Rectal smooth muscle tissue (tissue), 1 donor: Measurements from ENCODE around the gene PRR23E.

Experiments used
- H3K27ac ChIP-seq: one replicate; pipeline ENCODE4 v1.7.0; 2013; ENCODE audit warnings: low read depth, low read length, inconsistent platforms
- H3K27me3 ChIP-seq: one replicate; pipeline ENCODE4 v1.7.0; 2013; ENCODE audit warnings: low read length; ENCODE audit not compliant: control insufficient read depth, insufficient read depth
- H3K36me3 ChIP-seq: one replicate; pipeline ENCODE4 v1.7.0; 2013; ENCODE audit warnings: low read length; ENCODE audit not compliant: control insufficient read depth, insufficient read depth
- H3K4me1 ChIP-seq: one replicate; pipeline ENCODE4 v1.7.0; 2013; ENCODE audit warnings: low read length; ENCODE audit not compliant: control insufficient read depth, insufficient read depth
- H3K4me3 ChIP-seq: one replicate; pipeline ENCODE4 v1.7.0; 2013; ENCODE audit warnings: low read length
- H3K9ac ChIP-seq: one replicate; pipeline ENCODE4 v1.7.0; 2013; ENCODE audit warnings: low read length

PRR23E gene

GRCh38 chr3:127217596-127218453 lies 24.9 kb downstream of the PRR23E start:
- no peak overlapping the region for H3K27ac ChIP-seq
- H3K4me1 ChIP-seq = no peaks in the 10 kb centered on the region

DNA sequence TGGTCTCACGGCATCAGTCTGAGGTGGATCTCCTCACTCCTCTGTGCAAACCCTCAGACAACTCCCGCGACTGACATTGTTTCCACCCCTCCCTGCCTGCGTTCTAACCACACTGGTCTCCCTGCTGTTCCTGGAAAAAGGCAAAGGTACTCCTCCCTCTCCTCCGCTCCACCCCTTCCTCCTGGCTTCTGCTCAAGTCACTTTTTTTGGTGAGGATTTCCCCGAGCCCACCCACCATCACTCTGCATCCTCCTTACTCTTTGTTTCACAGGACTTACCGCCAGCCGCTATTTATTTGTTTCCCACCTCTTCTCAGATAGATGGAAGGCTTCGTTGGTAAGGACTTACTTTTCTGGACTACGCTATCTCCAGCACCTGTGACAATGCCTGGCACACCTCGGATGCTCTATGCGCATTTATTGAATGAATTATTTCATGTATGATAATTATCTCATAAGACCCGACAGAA lies 25.6 kb downstream of the PRR23E start:
- Histone ChIP-seq H3K4me1 (no peaks in the 10 kb centered on the region), H3K27ac (no peak overlapping the region), H3K9ac (no peak overlapping the region)

More at GRCh38 chr3:127217596-127218453, 24.9 kb downstream of the PRR23E start:
- Histone ChIP-seq H3K36me3 (no peaks in the 10 kb centered on the region), H3K4me3 (no peak overlapping the region), H3K9ac (no peak overlapping the region), H3K27me3 (peaks cover 4% of the 10 kb centered on the region)

GRCh38 chr3:127220497-127220896 lies 27.6 kb downstream of the PRR23E start:
- Histone ChIP-seq H3K4me3 (no peak overlapping the region), H3K27ac (no peak overlapping the region), H3K9ac (no peak overlapping the region), H3K27me3 (peaks cover 4% of the 10 kb centered on the region), H3K36me3 (no peaks in the 10 kb centered on the region), H3K4me1 (no peaks in the 10 kb centered on the region)

More for the DNA sequence above, 25.6 kb downstream of the PRR23E start:
- H3K27me3 ChIP-seq = peaks cover 4% of the 10 kb centered on the region
- H3K36me3 ChIP-seq = no peaks in the 10 kb centered on the region
- no peak overlapping the region for H3K4me3 ChIP-seq

GRCh38 chr3:127221037-127221436 lies 28.1 kb downstream of the PRR23E start:
- H3K4me3 ChIP-seq = no peak overlapping the region
- no peaks in the 10 kb centered on the region for H3K36me3 ChIP-seq
- H3K4me1 ChIP-seq = no peaks in the 10 kb centered on the region
- H3K27me3 ChIP-seq = peaks cover 4% of the 10 kb centered on the region
- H3K27ac ChIP-seq = no peak overlapping the region
- H3K9ac ChIP-seq = no peak overlapping the region

GRCh38 chr3:127221446-127222035 lies 28.6 kb downstream of the PRR23E start:
- H3K27me3 ChIP-seq = peaks cover 4% of the 10 kb centered on the region
- no peaks in the 10 kb centered on the region for H3K4me1 ChIP-seq
- no peaks in the 10 kb centered on the region for H3K36me3 ChIP-seq
- H3K27ac ChIP-seq = no peak overlapping the region
- H3K4me3 ChIP-seq = no peak overlapping the region
- H3K9ac ChIP-seq = no peak overlapping the region

DNA sequence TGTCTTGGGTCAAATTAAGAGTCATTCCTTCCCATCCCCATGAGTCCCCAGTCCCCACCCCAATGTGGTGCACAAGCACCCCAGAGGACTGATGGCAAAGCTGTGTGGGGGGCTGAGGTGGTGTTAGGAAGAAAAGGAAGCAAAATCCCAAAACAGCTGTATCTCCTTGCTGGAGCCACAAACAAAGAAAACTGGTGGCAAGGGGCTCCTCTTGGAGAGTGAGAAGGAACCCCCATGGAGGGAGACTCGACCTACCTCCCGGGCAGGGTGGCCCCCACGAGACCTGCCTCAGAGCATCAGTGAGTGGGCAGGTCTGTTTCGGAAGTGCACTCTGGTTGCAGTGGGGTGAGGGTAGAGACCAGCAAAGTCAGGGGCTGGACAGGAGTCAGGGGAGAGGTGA lies 29.2 kb downstream of the PRR23E start:
- no peak overlapping the region for H3K9ac ChIP-seq
- H3K36me3 ChIP-seq = no peaks in the 10 kb centered on the region
- no peaks in the 10 kb centered on the region for H3K4me1 ChIP-seq
- peaks cover 4% of the 10 kb centered on the region for H3K27me3 ChIP-seq
- no peak overlapping the region for H3K4me3 ChIP-seq
- no peak overlapping the region for H3K27ac ChIP-seq

GRCh38 chr3:127222664-127223063 lies 29.7 kb downstream of the PRR23E start:
- Histone ChIP-seq H3K4me3 (no peak overlapping the region), H3K27me3 (peaks cover 4% of the 10 kb centered on the region), H3K36me3 (no peaks in the 10 kb centered on the region), H3K27ac (no peak overlapping the region), H3K9ac (no peak overlapping the region), H3K4me1 (no peaks in the 10 kb centered on the region)

DNA sequence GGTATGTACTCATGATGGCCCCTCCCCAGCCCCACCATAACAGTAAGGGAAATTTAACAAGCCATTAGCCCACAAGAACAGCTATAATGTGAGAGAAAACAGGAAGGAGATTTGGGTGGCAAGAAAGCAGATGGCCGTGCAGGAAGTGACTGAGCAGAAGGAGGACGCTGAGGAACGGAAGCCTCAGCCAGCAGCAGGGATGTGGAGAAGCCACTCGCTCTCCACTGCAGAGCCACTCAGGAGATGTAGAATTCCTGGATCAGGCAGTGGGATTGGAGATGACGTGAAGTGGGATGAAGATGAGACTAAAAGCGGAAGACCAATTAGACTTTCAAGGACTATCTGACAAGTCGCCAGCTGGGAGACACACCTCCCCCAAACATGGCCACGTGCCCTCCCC lies 31.2 kb downstream of the PRR23E start:
- Histone ChIP-seq H3K4me3 (no peak overlapping the region), H3K27ac (no peak overlapping the region), H3K9ac (no peak overlapping the region), H3K36me3 (no peaks in the 10 kb centered on the region), H3K27me3 (peaks cover 4% of the 10 kb centered on the region), H3K4me1 (no peaks in the 10 kb centered on the region)

DNA sequence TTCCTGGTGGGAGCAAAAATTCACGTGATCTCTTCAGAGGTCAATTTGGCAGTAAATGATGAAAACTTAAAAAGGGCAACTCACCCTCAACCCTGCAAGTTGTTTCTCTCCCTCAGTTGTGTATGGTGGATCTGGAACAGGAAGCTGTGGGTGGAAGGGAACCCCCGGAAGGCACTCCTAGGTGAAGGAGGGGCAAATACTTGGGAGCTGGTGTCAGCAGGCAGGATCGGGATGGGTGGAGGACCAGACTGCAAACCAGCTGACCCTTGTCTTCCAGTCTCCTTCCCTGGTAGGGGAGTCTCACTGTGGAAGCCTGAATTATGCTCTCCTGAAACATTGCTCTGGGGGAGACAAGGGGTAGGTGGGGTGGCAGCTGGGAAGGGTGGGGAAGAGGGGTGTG lies 33.5 kb downstream of the PRR23E start:
- Histone ChIP-seq H3K4me1 (no peaks in the 10 kb centered on the region), H3K27ac (no peak overlapping the region), H3K36me3 (no peaks in the 10 kb centered on the region), H3K27me3 (peaks cover under 1% of the 10 kb centered on the region), H3K4me3 (no peak overlapping the region), H3K9ac (no peak overlapping the region)

GRCh38 chr3:127226946-127227842 lies 34.3 kb downstream of the PRR23E start:
- H3K27me3 ChIP-seq = no peaks in the 10 kb centered on the region
- no peak overlapping the region for H3K4me3 ChIP-seq
- H3K9ac ChIP-seq = no peak overlapping the region
- no peak overlapping the region for H3K27ac ChIP-seq
- no peaks in the 10 kb centered on the region for H3K36me3 ChIP-seq
- no peaks in the 10 kb centered on the region for H3K4me1 ChIP-seq

DNA sequence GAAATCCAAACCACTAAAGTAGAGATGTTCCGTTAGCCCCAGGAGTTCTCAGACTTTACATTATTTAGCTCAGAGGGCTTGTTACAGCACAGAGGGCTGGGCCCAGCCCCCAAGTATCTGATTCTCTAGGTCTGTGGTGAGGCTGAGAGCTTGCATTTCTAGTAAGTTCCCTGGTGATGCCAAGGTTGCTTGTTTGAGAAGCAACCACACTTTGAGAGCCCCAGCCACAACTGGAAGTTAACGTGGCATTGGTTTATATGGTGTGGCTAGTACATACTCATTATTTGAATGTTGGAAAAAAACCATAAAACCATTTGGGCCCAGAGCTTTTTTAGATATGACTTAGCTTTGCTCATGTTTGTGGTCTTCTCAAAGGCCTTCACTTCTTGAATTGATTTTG lies 35.9 kb downstream of the PRR23E start:
- H3K4me1 ChIP-seq = no peaks in the 10 kb centered on the region
- no peaks in the 10 kb centered on the region for H3K36me3 ChIP-seq
- H3K4me3 ChIP-seq = no peak overlapping the region
- no peaks in the 10 kb centered on the region for H3K27me3 ChIP-seq
- no peak overlapping the region for H3K9ac ChIP-seq
- no peak overlapping the region for H3K27ac ChIP-seq

DNA sequence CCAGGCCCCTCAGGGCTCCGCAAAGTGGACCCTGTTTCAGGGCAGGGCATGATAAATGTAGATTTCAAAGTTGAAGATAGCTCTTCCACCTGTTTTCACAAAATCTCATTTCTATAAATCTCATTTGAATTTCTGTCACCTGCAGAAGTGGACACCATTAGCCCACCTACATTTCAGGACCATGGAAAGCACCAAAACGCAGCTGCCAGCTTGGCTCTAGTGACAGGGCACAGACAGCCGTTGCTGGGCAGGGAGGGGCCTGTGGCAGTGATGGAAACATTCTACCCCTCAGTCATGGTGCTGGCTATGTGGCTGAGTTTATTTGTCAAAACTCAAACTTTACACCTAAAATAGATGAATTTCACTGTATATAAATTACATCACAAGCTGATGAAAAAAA lies 40.4 kb downstream of the PRR23E start:
- H3K4me3 ChIP-seq = no peak overlapping the region
- no peaks in the 10 kb centered on the region for H3K4me1 ChIP-seq
- no peaks in the 10 kb centered on the region for H3K27me3 ChIP-seq
- no peak overlapping the region for H3K27ac ChIP-seq
- no peak overlapping the region for H3K9ac ChIP-seq
- H3K36me3 ChIP-seq = no peaks in the 10 kb centered on the region
